ENCODE measurements around the gene CCDC187. TPM values are rescaled to one million over a fixed set of nuclear protein-coding genes. Genes with fewer than 3 reads are reported as not detected.

Gene CCDC187
- total RNA-seq, 1 donor from 2014 or later: not detected

DNA sequence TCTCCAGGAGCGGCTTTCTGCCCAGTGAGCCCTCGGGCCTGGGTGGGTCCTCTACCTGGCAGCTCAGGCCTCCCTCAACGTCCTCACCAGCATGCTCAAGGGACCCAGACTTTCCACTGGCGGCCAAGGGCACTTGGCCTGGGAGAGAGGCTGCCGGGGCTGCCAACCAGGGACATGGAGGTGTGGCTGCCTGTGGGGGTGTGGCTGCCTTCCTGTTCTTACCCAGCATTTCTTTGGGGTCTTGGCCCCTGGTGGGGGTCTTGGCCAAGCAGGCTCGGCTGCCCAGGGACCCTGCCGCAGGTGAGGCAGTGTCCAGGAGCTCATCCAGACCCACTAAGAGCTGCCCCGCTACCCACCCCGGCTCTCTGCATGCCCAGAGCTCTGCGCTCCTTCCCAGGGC lies 51.0 kb downstream of the CCDC187 start:
- no peak for DNase-seq (ENCODE audit: low read depth)

DNA sequence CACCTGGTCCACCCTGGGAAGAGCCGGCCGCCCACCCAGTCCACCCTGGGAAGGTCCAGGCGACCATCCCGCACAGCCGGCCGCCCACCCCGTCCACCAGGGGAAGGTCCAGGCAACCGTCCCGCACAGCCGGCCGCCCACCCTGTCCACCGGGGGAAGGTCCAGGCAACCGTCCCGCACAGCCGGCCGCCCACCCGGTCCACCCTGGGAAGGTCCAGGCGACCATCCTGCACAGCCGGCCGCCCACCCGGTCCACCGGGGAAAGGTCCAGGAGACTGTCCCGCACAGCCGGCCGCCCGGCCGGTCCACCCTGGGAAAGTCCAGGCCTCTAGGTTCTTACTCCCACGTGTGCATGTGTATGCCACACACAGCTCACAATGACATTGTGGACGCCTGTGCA lies 51.6 kb downstream of the CCDC187 start:
- DNase-seq (ENCODE audit: low read depth): no peak

DNA sequence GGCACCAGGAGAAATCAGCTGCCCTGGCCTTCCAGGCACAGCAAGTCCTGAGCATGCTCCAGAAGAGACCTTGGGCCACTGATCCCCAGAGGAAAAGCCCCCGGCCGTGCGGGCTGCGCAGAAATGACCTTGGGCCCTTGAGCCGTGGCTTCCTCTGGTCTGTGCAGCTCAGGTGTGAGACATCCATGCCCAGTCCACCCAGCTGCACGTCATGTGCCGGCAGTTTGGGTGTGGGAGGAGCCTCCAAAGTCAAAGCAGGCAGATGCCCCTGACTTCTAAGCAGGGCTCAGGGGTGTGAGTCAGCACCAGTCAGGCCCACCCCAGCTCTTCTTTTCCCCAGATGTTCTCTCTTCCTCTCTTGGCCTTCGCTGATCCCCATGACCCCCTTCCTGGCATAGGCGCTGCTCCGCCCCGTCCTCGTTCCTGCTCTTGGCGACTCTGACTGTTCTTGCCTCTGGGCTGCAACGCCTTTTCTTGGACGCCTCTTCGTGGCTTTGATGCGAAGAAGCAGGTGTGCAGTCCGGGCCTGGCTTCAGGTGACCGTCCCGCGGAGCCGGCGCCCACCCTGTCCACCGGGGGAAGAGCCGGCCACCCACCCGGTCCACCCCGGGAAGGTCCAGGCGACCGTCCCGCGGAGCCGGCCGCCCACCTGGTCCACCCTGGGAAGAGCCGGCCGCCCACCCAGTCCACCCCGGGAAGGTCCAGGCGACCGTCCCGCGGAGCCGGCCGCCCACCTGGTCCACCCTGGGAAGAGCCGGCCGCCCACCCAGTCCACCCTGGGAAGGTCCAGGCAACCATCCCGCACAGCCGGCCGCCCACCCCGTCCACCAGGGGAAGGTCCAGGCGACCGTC lies 52.4 kb downstream of the CCDC187 start:
- DNase-seq (ENCODE audit: low read depth): no peak

DNA sequence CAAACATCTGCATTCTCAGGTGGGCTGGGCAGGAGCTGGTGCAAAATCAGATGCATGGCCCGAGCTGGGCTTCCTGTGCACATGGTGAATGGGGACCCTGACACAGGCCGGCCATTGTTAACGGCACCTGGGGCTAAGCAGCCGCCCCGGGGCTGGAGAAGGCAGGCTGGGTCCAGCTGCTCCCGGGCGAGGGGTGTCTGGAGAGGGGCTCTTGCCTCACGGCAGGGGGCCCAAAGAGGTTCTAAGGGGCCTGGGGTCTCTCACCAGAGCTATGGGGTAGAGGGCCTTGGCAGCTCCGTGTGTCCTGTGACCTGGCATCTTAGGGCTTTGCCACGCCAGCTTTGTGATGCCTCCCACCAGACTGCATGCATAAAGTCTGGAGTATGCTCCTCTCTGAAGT lies 53.2 kb downstream of the CCDC187 start:
- DNase-seq (ENCODE audit: low read depth): no peak

DNA sequence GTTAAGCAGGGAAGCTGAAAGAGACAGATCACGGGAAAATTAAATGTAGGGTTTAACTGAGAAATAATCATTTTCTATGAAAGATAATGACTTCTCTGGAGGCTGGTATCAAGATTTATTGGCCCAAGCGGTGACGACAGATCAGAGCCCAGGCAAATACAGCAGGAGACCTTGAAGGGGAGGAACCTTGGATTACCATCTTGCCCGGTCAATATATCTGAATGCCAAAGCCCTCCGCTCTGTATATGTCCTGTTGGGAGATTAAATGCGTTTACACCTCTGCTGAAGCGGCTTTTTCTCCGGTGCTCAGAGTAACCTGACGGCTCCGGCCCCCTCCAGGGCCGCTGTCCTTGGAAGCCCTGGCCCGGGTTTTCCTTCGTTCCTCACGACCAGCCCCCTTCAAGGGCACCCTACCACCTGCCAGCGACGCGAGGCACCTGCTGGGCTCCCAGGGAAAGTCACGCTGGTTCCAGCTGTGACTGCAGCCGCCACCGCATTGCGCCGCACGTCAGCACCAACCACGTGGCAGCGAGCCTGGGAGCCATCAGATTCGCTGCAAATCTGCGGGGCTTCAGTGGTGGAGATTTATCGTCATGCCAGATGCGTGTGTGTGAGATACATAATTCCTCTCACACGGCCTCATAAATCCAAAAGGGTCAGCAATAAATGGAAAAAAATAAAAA lies 53.9 kb downstream of the CCDC187 start:
- no peak for DNase-seq (ENCODE audit: low read depth)

DNA sequence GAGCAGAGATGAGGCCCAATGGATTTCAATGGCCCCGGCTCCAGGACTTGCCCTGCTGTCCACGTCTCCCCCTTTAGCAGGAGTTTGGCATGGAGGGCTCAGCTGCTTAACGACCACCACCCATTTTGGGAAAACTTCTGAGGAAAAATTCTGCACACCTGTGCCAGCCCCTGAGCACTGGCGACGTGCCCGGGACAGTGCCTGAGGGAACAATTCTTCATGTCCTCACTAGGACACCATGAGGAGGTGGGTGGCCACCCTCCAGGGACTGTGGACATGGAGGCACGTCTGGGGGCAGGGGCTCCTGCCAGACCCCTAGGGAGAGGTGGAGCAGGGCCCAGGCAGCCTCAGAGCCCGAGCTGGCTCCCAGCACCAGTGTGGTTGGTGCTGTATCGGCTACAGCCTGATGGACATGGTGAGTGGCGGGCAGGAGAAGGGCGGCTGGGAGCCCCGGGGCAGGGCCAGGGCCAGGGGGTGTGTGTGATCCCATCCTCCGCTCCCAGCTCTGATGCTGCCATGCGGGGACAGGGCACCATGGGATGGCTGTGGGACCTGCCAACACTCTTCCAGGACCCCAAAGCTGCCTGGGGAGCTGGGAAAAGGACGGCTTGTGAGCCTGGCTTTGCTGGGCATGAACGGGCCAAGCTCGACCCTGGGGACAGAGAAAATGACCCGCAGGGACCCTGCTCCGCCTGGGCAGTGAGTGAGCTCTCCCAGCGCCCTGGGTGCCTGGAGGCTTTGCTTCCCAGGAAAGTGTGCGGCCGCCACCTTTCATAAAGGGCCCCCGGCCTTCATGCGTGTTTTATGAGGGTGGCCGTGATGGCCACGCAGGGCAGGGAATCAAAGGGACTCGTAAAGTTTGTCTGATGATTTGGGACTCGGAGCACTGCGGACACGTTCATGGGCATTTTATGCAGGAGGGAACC lies 54.7 kb downstream of the CCDC187 start:
- no peak for DNase-seq (ENCODE audit: low read depth)

DNA sequence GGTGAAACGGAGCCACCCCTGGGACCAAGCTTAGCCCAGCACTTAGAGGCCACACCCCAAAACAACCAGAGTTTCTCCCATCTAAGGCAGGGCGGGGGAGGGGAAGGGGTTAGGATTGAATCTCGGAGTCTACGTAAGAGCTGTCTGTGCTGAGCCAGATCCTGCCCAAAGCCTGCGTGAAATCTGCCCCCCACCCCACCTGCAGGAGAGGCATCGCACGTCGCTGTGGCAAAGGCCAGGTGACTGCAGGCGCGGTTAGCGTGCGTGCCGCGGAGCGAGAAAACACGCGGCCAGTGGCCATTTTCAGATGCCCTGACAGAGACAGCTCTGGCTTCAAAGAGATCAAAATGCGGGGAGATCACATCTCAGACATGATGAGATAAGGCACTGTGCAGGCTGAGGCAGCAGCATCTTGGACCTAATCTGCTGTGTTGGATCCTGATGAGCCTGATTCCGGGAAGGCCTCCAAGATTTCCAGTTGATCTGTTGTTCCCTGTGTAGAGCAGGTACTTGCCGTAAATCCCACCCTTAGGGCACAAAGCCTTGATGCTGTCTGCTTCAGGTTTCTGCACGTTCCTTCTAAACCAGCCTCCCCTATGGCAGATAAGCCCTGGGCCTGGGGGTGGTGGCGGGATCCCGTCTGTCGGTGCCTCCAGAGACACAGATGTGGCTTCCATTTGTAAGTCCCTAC lies 55.8 kb downstream of the CCDC187 start:
- DNase-seq (ENCODE audit: low read depth): no peak

DNA sequence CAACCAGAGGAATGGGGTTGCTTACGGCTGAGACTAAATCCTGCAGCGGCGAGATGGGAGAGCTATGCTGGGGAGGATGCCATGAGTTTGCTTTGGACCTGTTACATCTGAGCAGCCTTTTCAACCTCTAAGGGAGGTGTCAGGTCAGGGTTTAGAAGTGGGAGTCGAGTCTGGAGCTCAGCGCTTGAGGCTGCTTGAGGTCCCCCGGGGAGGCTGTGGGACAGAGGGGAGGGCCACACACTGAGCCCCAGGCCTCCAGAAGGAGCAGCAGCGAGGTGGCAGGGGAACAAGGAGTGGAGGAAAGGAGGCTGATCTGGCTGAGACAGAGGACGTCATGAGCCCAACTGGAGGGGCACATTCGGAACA lies 56.4 kb downstream of the CCDC187 start:
- no peak for DNase-seq (ENCODE audit: low read depth)

DNA sequence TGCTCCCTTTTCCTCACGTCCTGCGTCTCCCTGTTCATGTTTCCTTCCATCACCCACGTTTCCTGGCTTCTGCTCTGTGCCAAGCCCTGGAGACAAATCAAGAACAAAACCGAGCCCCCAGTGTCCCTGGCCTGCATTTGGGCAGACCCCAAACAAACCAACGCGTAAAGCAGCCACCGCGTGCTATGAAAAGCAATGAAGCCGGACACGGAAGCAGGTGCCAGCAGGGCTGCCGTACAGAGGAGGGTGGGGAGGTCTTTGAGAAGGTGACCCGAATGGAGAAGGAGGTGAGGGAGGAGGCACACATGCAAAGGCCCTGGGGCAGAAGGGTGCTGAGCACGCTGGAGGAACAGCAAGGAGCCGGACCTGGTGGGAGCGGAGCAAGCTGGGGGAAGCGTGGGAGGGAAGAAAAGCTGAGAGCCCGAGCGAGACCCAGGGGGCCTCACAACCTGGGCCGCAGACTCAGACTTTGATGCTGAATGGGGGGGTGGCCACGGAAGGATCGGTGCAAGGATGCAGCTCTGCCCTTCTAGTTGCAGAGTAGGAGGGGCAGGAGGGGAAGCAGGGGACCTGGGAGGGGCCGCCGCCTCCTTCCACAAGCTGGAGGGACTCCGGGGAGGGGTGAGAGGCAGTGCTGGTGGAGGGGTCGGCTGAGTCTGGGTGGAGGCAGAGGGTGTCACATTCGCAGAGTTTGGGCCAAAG lies 56.9 kb downstream of the CCDC187 start:
- no peak for DNase-seq (ENCODE audit: low read depth)

DNA sequence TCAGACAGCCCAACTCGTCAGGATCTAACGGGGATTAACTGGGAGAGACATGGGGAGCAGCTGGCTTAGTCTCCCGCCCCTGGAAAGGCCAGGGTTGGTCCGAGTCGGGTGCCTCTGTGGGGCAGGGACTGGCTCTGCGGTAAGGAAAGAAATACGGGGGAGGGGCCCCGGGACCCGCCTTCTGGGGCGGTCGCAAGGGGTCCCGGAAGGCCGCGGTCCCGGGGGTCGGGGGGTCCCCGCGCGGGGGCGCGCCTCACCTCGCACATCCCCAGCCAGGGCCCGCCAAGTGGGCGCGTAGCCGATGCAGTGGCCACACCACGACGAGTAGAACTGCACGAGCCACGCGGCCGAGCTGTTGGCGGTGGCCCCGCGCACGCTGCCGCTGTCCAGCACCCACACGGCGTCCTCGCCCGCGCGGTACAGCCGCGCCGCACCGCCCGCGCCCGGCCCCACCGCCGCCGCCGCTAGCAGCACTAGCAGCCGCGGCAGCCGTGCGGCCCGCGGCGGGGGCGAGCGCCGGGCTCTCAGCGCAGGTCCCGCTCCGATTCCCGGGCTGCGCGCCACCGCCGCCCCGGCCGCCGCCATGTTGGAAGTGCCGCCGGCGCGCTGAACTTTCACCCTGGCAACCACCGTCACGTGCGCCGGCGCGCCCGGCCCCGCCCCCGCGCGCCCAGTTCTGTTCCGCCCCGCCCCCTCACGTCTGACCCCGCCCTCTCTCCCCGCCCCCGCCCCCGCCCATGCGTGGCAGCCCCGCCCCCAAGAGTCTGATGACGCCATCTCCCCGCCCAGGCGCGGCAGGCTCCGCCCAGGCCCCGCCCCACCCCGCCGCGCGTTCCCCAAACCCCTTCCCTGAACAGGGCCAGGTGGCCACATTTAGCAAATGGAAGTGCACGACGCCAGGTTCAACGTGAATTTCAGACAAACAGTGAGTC lies 58.4 kb downstream of the CCDC187 start, which contains the start of gene QSOX2:
TSS of gene QSOX2 (minus strand) at position 594 of the 932 bp plus-strand sequence. CDS start at position 585, 9 bp downstream.
- no peak for DNase-seq (ENCODE audit: low read depth)

DNA sequence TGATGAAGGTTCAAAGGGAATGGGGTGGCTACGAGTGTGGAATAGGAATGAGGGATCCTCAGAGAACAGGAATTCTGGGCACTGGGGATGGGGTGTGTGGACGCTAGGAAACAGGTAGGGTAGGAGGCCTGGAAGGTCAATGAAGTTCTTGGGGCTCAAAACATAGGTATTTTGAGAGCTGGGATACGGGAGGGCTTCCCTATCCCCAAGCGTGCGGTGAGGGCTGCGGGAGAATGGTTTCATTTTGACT lies 59.0 kb downstream of the CCDC187 start:
- no peak for DNase-seq (ENCODE audit: low read depth)

DNA sequence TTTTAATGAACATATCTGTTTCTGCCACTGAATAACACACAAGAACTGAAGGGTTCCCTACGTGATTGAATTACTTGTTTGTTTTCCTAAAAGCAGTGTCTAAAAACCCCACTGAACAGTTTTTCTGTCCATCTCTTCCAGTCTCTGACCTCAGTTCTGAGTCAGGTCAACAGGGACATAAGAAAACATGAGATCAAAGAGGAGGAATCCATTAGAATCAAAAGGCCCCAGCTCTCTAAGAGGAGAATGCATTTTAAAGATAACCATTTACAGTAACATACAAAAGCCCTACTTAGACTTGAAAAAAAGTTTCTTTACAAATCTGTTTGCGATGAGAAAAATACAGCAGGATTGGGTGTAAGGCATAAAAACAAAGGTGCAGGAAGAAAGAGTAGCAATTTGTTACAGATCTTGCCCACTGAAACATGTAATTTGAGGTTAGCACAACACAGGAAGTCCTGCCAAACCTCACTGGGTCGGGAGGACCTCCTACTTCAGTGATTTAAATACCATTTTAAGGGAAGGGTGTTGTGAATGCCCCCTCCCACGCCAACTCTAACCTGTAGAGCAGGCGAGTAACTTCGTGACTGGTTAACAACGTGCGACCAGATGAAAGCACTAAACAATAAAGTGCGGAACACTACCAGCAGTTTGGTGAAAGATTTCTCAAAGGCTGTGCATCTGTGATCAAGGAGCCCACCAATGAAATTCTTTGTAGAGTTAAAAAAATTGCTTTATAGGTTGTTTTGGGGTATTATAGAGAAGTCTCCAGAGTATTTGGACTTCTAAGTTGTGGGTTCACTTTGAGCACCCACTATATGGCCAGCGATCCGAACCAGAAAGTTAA lies 59.5 kb downstream of the CCDC187 start:
- peak; percentile 51 for DNase-seq (ENCODE audit: low read depth)

DNA sequence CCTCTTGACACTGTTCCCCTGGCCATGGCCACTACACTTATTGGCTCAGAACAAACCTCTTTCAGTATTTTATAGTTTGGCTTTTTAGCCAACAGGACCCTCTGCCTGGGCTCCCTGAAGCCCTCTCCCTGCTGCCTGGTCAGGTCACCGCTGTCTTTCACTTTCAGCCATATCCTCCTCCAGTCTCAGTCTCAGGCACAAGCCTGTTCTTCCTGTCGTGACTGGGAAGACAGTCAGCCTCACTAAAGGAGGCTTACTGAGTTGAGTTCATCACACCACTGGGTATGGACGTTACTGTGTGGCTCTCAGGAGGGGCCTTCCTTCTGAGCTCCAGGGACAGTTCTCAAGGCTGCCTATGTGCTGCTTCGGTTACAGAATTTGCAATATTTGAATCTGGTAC lies 60.3 kb downstream of the CCDC187 start:
- DNase-seq (ENCODE audit: low read depth): no peak

DNA sequence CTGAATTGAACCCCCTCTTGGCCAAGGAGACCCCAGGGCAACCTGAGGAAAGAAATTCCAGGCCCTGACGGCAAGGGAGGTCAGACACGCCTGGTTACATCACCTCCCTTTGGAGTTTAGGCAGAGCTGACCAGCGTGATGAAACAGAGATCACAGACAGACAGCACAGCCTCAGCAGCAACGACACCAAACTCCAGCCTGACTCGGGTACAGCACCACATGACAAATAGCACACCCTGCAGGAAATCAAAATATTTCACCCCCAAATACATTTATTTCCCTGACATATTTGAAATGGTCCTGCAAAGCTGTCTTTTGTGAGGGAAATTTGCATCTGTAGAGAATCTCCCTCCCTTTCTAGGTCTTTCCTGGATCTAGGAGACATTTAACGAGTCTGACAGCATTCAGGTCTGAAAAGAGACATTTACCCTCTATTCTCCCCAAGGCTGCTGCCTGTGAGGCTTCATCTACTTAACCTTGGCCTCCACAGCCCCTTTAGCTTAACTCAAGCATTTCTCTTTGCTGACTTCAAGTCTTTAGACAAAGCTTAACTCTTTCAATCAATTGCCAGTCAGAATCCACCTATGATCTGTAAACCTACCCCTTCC lies 60.9 kb downstream of the CCDC187 start:
- no peak for DNase-seq (ENCODE audit: low read depth)

DNA sequence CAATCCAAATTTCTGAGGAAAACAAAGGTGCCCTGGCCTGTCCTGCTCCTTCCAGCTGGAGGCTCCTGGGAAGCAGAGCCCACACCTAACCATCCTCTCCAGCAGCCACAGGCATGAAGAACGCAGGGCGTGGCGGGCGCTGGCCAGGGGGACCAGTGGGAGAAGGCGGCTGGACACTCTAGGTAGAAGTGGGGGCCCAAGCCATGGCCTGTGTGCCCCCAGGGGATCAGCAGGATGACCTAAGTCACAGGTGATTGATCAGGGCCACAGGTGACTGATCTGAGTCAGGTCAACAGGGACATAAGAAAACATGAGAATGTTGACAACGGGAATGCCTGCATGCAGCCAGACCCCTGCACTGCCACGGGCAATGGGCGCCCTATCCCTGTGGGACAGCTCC lies 61.6 kb downstream of the CCDC187 start:
- no peak for DNase-seq (ENCODE audit: low read depth)

DNA sequence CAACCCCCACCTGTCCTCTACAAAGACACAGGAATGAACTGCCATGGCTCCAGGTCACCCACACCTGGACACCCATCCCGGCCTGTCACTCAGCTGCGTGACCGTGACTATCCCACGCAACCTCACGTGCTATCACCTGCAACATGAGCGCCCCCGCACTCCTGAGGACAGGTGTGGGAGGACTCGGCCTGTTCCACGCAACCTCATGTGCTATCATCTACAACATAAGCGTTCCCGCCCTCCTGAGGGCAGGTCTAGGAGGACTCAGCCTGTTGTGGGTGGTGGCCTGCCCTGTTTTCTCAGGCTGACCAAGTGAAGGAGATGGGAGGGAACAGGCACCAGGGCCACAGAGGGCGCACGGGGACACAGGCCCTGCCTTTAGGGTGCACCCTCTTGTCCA lies 62.4 kb downstream of the CCDC187 start:
- DNase-seq (ENCODE audit: low read depth): no peak

DNA sequence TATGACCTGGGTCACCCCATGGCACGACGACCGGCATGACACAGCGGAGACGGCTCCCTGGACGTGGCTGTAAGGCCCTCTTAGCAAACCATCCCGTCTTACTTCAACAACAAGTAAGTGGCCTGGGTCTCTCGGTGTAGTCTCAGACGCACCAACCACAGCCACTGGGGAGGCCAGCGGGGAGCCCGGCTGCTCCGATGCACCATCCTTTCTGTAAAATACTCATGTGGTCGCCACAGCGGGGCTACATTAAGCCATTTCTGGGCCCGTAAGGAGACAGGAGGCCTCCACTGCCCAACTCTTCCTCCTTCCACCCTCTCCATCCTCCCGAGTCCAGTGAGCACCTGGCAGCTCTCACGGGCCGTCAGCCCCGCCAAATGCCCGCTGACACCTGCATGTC lies 63.0 kb downstream of the CCDC187 start:
- no peak for DNase-seq (ENCODE audit: low read depth)

DNA sequence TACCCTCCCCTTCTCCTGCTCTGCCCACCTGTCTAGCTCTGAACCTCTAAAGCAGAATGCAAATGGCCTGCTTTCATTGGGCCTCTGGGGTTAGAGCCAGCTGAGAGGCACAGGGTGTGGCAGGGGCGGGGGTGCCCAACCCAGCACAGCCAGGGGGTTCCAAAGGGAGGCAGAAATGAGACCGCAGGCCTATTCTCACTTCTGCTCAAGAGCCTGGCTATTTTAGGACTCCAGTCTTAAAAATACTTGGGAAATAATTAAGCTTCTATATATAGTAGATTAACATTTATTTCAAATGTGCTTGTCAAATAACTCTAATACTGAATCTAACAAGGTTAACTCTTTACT lies 63.9 kb downstream of the CCDC187 start:
- no peak for DNase-seq (ENCODE audit: low read depth)
